Epidermal melanocyte (primary cell): ENCODE results near the gene MYOM3.

ENCODE experiments used
- DNase-seq: peaks from one replicate; pipeline ENCODE4 v3.0.0; 2011; ENCODE audit warnings: low spot score; ENCODE audit not compliant: insufficient read length

Gene MYOM3

GRCh38 chr1:24111996-24112779, at the start of gene MYOM3:
Gene MYOM3 (minus strand): TSS chr1:24112135. CDS start chr1:24108636, 3,499 bp downstream.
- DNase-seq: peak; percentile 55

- DNase-seq: no peak
Observed at GRCh38 chr1:24161270-24161669, 49.3 kb upstream of the MYOM3 start.

- DNase-seq: no peak
Observed at GRCh38 chr1:24159366-24159765, 47.4 kb upstream of the MYOM3 start.

GRCh38 chr1:24157918-24158481, 46.1 kb upstream of the MYOM3 start:
- DNase-seq: no peak

- DNase-seq: no peak
Observed at GRCh38 chr1:24156542-24157260, 44.8 kb upstream of the MYOM3 start.

- no peak for DNase-seq
Observed at GRCh38 chr1:24155011-24155782, 43.3 kb upstream of the MYOM3 start.

GRCh38 chr1:24154215-24154614, 42.3 kb upstream of the MYOM3 start:
- no peak for DNase-seq

- DNase-seq: no peak
Observed at GRCh38 chr1:24152631-24153494, 40.9 kb upstream of the MYOM3 start.

- DNase-seq: no peak
Observed at GRCh38 chr1:24151175-24151533, 39.2 kb upstream of the MYOM3 start.

- DNase-seq: peak; percentile 77
Observed at GRCh38 chr1:24150234-24151174, 38.6 kb upstream of the MYOM3 start.

- DNase-seq: no peak
Observed at GRCh38 chr1:24149866-24150233, 37.9 kb upstream of the MYOM3 start.

- DNase-seq: no peak
Observed at GRCh38 chr1:24147816-24148215, 35.9 kb upstream of the MYOM3 start.

GRCh38 chr1:24147194-24147593, 35.3 kb upstream of the MYOM3 start:
- no peak for DNase-seq

GRCh38 chr1:24142546-24143534, 30.9 kb upstream of the MYOM3 start, which contains the start of gene IL22RA1:
Gene IL22RA1 (minus strand): TSS chr1:24143140. CDS start chr1:24143082, 58 bp downstream.
- DNase-seq: no peak

GRCh38 chr1:24141311-24141997, 29.5 kb upstream of the MYOM3 start:
- DNase-seq: no peak

- no peak for DNase-seq
Observed at GRCh38 chr1:24140741-24141181, 28.8 kb upstream of the MYOM3 start.

GRCh38 chr1:24139841-24140425, 28.0 kb upstream of the MYOM3 start:
- no peak for DNase-seq

- no peak for DNase-seq
Observed at GRCh38 chr1:24139222-24139489, 27.2 kb upstream of the MYOM3 start.
